Hepatocyte (in vitro differentiated cells): ENCODE results near the gene ADAMTS19. TPM values are rescaled to one million over a fixed set of nuclear protein-coding genes. Genes with fewer than 3 reads are reported as not detected.

Source experiments
- DNase-seq: peaks from one replicate; pipeline ENCODE4 v3.0.0-alpha.2; 2016; ENCODE audit warnings: low spot score
- H2AFZ ChIP-seq: fragments of 200-600 bp; sonication (generic); 2 replicates; pipeline ENCODE4 v1.6.0; 2016; ENCODE audit warnings: antibody characterized with exemption, mild to moderate bottlenecking
- H3K27ac ChIP-seq: fragments of 200-600 bp; sonication (generic); 2 replicates; pipeline ENCODE4 v1.5.1; 2016; ENCODE audit warnings: mild to moderate bottlenecking
- H3K27me3 ChIP-seq: fragments of 200-600 bp; sonication (generic); 2 replicates; pipeline ENCODE4 v1.6.1; 2016
- H3K36me3 ChIP-seq: fragments of 200-600 bp; sonication (generic); replicated peaks from 2 replicates; pipeline ENCODE4 v1.5.1; 2016; ENCODE audit warnings: low read depth; ENCODE audit not compliant: insufficient read depth
- H3K4me1 ChIP-seq: fragments of 200-600 bp; sonication (generic); 2 replicates; pipeline ENCODE4 v1.5.1; 2016; ENCODE audit warnings: mild to moderate bottlenecking, moderate library complexity; ENCODE audit not compliant: insufficient read depth
- H3K4me2 ChIP-seq: fragments of 200-600 bp; sonication (generic); 2 replicates; pipeline ENCODE4 v1.6.0; 2016
- H3K4me3 ChIP-seq: fragments of 200-600 bp; sonication (generic); 2 replicates; pipeline ENCODE4 v1.5.1; 2016; ENCODE audit warnings: mild to moderate bottlenecking
- H3K79me2 ChIP-seq: fragments of 200-600 bp; sonication (generic); 2 replicates; pipeline ENCODE4 v1.6.0; 2017; ENCODE audit warnings: mild to moderate bottlenecking
- H3K9me2 ChIP-seq: fragments of 200-600 bp; sonication (generic); replicated peaks from 2 replicates; pipeline ENCODE4 v1.6.0; 2017; ENCODE audit warnings: mild to moderate bottlenecking; ENCODE audit not compliant: insufficient read depth
- H3K9me3 ChIP-seq: fragments of 200-600 bp; sonication (generic); 2 replicates; pipeline ENCODE4 v1.5.1; 2016; ENCODE audit warnings: low read depth, mild to moderate bottlenecking
- H4K20me1 ChIP-seq: fragments of 200-600 bp; sonication (generic); 2 replicates; pipeline ENCODE4 v1.6.0; 2016; ENCODE audit warnings: mild to moderate bottlenecking; ENCODE audit not compliant: insufficient read depth, poor library complexity, severe bottlenecking
- CTCF ChIP-seq: fragments of 200-600 bp; sonication (generic); IDR thresholded peaks from 2 replicates; pipeline ENCODE4 v1.5.1; 2016; ENCODE audit warnings: antibody characterized with exemption, mild to moderate bottlenecking; ENCODE audit not compliant: poor library complexity
- EZH2 ChIP-seq: fragments of 200-600 bp; sonication (generic); IDR thresholded peaks from 2 replicates; pipeline ENCODE4 v1.6.1; 2016; ENCODE audit warnings: antibody characterized with exemption, mild to moderate bottlenecking, borderline replicate concordance
- EZH2phosphoT487 ChIP-seq: fragments of 200-600 bp; sonication (generic); IDR thresholded peaks from one replicate; pipeline ENCODE4 v1.6.1; 2018; ENCODE audit warnings: antibody characterized with exemption, mild to moderate bottlenecking, low read depth, moderate library complexity; ENCODE audit not compliant: unreplicated experiment, severe bottlenecking
- WGBS: methylation state at CpG from one replicate; pipeline ENCODE4 v1.1.6; 2016; ENCODE audit warnings: low lambda C conversion rate; ENCODE audit errors: missing lambda C conversion rate; 5-methylcytosine and 5-hydroxymethylcytosine counted together
- polyA plus RNA-seq: library from polyadenylated mRNA; unstranded; fragments of >200 nt; fragmentation: Nextera tagmentation; extraction: Ambion mirVana; gene quantifications from 2 replicates; pipeline ENCODE4 v1.2.1, GENCODE V29; 2016
- total RNA-seq: library from RNA; depleted of rRNA; stranded (reverse); fragments of >200 nt; gene quantifications from 2 replicates; pipeline ENCODE4 v1.2.3, GENCODE V29; 2014

ADAMTS19 gene
- total and polyA plus RNA-seq, 2 experiments from 2014 or later: 1.8 to 5.0 TPM

GRCh38 chr5:129609710-129610109 is 149.6 kb downstream of the ADAMTS19 start:
- no peak for TF ChIP-seq EZH2
- TF ChIP-seq CTCF: no peak
- no peak for TF ChIP-seq EZH2phosphoT487
- Histone ChIP-seq H3K79me2 (no peaks in the 10 kb centered on the region), H3K4me3 (no peak overlapping the region), H2AFZ (no peak overlapping the region), H3K9me2 (no peaks in the 10 kb centered on the region), H4K20me1 (no peaks in the 10 kb centered on the region), H3K27me3 (no peaks in the 10 kb centered on the region), H3K4me1 (no peaks in the 10 kb centered on the region), H3K27ac (no peak overlapping the region), H3K36me3 (no peaks in the 10 kb centered on the region), H3K4me2 (no peak overlapping the region), H3K9me3 (no peaks in the 10 kb centered on the region)
- 100% methylated on average over 1 of the region's 1 CpG for WGBS
- DNase-seq: no peak

DNA sequence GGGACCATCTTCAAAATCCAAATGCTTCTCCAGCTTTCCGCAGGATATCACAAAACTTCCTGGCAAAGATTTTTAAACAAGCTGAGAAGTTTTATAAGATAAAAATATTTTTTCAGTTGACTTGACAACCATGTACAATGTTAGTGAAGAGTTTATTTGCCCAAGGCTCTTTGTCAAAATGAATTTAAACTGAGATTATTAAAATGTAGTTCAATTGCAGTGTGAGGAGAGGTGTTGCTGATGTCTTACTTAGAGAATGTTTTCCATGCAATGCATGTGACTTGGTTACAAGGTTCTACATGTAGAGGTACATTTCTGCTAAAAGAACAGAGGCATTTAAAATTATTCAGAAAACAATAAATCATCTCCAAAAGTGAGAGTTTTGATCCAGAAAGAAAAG is 156.4 kb downstream of the ADAMTS19 start:
- Histone ChIP-seq H3K79me2 (no peaks in the 10 kb centered on the region), H3K4me3 (no peak overlapping the region), H3K9me3 (no peaks in the 10 kb centered on the region), H3K9me2 (no peaks in the 10 kb centered on the region), H2AFZ (no peak overlapping the region), H4K20me1 (no peaks in the 10 kb centered on the region), H3K4me2 (no peak overlapping the region), H3K27ac (no peak overlapping the region), H3K27me3 (no peaks in the 10 kb centered on the region), H3K4me1 (no peaks in the 10 kb centered on the region), H3K36me3 (no peaks in the 10 kb centered on the region)
- WGBS: 79% methylated on average over 1 of the region's 1 CpG
- TF ChIP-seq EZH2: no peak
- no peak for TF ChIP-seq EZH2phosphoT487
- no peak for TF ChIP-seq CTCF
- DNase-seq: no peak

DNA sequence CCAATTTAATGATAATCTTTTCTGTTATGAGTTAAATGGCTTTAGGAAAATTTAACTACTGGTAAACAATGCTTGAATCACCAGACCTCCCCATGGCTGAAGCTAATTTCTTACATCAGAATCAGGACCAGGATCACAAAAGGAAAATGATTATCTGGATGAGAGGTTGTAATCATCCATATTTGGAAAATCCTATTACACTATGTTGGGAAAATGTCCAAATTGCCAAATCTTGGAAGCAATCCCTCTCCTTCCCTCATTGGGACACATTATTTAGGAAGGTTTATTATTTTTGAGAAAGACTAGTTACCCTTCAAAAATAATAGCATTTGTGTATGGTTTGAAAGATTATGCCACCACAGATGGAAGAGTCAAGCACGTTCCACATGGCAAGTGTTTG is 157.1 kb downstream of the ADAMTS19 start:
- Histone ChIP-seq H3K9me2 (no peaks in the 10 kb centered on the region), H3K4me2 (no peak overlapping the region), H2AFZ (no peak overlapping the region), H3K79me2 (no peaks in the 10 kb centered on the region), H4K20me1 (no peaks in the 10 kb centered on the region), H3K27me3 (no peaks in the 10 kb centered on the region), H3K27ac (no peak overlapping the region), H3K9me3 (no peaks in the 10 kb centered on the region), H3K4me1 (no peaks in the 10 kb centered on the region), H3K4me3 (no peak overlapping the region), H3K36me3 (no peaks in the 10 kb centered on the region)
- TF ChIP-seq CTCF: no peak
- no peak for TF ChIP-seq EZH2
- no peak for TF ChIP-seq EZH2phosphoT487
- 84% methylated on average over 1 of the region's 1 CpG for WGBS
- DNase-seq: no peak

GRCh38 chr5:129619782-129620181 is 159.7 kb downstream of the ADAMTS19 start:
- H3K4me3 ChIP-seq: no peak overlapping the region

More at GRCh38 chr5:129619782-129620181, 159.7 kb downstream of the ADAMTS19 start:
- Histone ChIP-seq H4K20me1 (no peaks in the 10 kb centered on the region), H3K4me2 (no peak overlapping the region), H3K27me3 (no peaks in the 10 kb centered on the region), H3K9me2 (no peaks in the 10 kb centered on the region), H3K4me1 (no peaks in the 10 kb centered on the region), H3K9me3 (no peaks in the 10 kb centered on the region), H3K79me2 (no peaks in the 10 kb centered on the region), H3K27ac (no peak overlapping the region), H3K36me3 (no peaks in the 10 kb centered on the region), H2AFZ (no peak overlapping the region)
- DNase-seq: no peak
- TF ChIP-seq EZH2phosphoT487: no peak
- TF ChIP-seq EZH2: no peak
- TF ChIP-seq CTCF: no peak
- 91% methylated on average over 2 of the region's 2 CpGs for WGBS
